Spinal cord (tissue), 10 donors: ENCODE results near the gene AFF3. TPM values are rescaled to one million over a fixed set of nuclear protein-coding genes. Genes with fewer than 3 reads are reported as not detected.
A peak's percentile ranks its signal among the peaks of the same experiment; 100 is the strongest.

ENCODE experiments used
- DNase-seq, 6 donors: peaks; one replicate each; pipeline versions ENCODE4 v3.0.0 to v3.0.0-alpha.2; 2013 to 2015; ENCODE audit warnings: low spot score in 6 of 6, low read depth in 4 of 6
- H3K27ac ChIP-seq: one replicate; pipeline ENCODE4 v1.5.1; 2013; ENCODE audit warnings: low read depth, low read length, control low read depth
- H3K27me3 ChIP-seq: one replicate; pipeline ENCODE4 v1.6.1; 2013; ENCODE audit warnings: low read length; ENCODE audit not compliant: control insufficient read depth, insufficient read depth
- H3K36me3 ChIP-seq: one replicate; pipeline ENCODE4 v1.6.1; 2013; ENCODE audit warnings: low read length; ENCODE audit not compliant: control insufficient read depth, insufficient read depth
- H3K4me1 ChIP-seq: one replicate; pipeline ENCODE4 v1.6.1; 2013; ENCODE audit warnings: low read length; ENCODE audit not compliant: control insufficient read depth, insufficient read depth
- H3K4me3 ChIP-seq: one replicate; pipeline ENCODE4 v1.5.1; 2013; ENCODE audit warnings: low read depth, low read length, control low read depth
- H3K9me3 ChIP-seq: one replicate; pipeline ENCODE4 v1.6.1; 2013; ENCODE audit warnings: low read length; ENCODE audit not compliant: control insufficient read depth, insufficient read depth
- WGBS: methylation state at CpG from one replicate; pipeline ENCODE4 v1.1.5; 2013; ENCODE audit warnings: missing lambda C conversion rate; ENCODE audit not compliant: insufficient coverage; 5-methylcytosine and 5-hydroxymethylcytosine counted together
- polyA plus RNA-seq, 2 donors: library from polyadenylated mRNA; unstranded; fragments of 120-200 nt; gene quantifications; one replicate each; pipeline ENCODE4 v1.2.1, GENCODE V29; 2013; ENCODE audit not compliant: insufficient read length in 2 of 2
- total RNA-seq, 2 donors: library from RNA; depleted of rRNA in 1 of 2; stranded (reverse); fragments of 120-200 nt in 1 of 2; fragments of >200 nt in 1 of 2; gene quantifications; one replicate each; pipeline versions ENCODE4 v1.2.3 to v1.2.4, GENCODE V29; 2013 to 2014
- donor health status: healthy.

The AFF3 gene
- total and polyA plus RNA-seq, 4 donors, result 31.5 to 44.6 (median 42.4) TPM

- WGBS, result no CpG with 5 or more reads among the region's 2 CpGs
Observed at GRCh38 chr2:99698896-99699295, 443.5 kb downstream of the AFF3 start.

GRCh38 chr2:99697811-99698568, 444.4 kb downstream of the AFF3 start:
- H3K4me3 ChIP-seq, result no peak overlapping the region
- H3K27ac ChIP-seq, result no peak overlapping the region
- no peaks in the 10 kb centered on the region for H3K9me3 ChIP-seq
- peaks cover 11% of the 10 kb centered on the region for H3K4me1 ChIP-seq
- no peaks in the 10 kb centered on the region for H3K36me3 ChIP-seq
- no peak for DNase-seq
- no peaks in the 10 kb centered on the region for H3K27me3 ChIP-seq

More at GRCh38 chr2:99698896-99699295, 443.5 kb downstream of the AFF3 start:
- Histone ChIP-seq H3K4me3 (no peak overlapping the region), H3K4me1 (peaks cover 11% of the 10 kb centered on the region), H3K9me3 (no peaks in the 10 kb centered on the region), H3K36me3 (no peaks in the 10 kb centered on the region), H3K27ac (no peak overlapping the region), H3K27me3 (no peaks in the 10 kb centered on the region)
- DNase-seq, result no peak

- Histone ChIP-seq H3K27ac (no peak overlapping the region), H3K36me3 (peaks cover 7% of the 10 kb centered on the region), H3K4me3 (no peak overlapping the region), H3K27me3 (no peaks in the 10 kb centered on the region), H3K9me3 (no peaks in the 10 kb centered on the region), H3K4me1 (peaks cover 9% of the 10 kb centered on the region)
- no peak for DNase-seq
Observed at GRCh38 chr2:99695944-99696253, 446.5 kb downstream of the AFF3 start.

GRCh38 chr2:99695130-99695943, 447.1 kb downstream of the AFF3 start:
- WGBS, result 54% methylated on average over 7 of the region's 11 CpGs
- H3K9me3 ChIP-seq, result no peaks in the 10 kb centered on the region
- no peak overlapping the region for H3K4me3 ChIP-seq
- H3K27me3 ChIP-seq, result no peaks in the 10 kb centered on the region
- H3K4me1 ChIP-seq, result peaks cover 6% of the 10 kb centered on the region
- DNase-seq, result peak in 2 of 6 donors; percentile 48 to 53
- peaks cover 7% of the 10 kb centered on the region for H3K36me3 ChIP-seq
- no peak overlapping the region for H3K27ac ChIP-seq

- no peaks in the 10 kb centered on the region for H3K9me3 ChIP-seq
- H3K36me3 ChIP-seq, result peaks cover 7% of the 10 kb centered on the region
- whole genome bisulfite sequencing, result 90% methylated on average over 4 of the region's 7 CpGs
- no peak overlapping the region for H3K27ac ChIP-seq
- no peak overlapping the region for H3K4me3 ChIP-seq
- no peaks in the 10 kb centered on the region for H3K27me3 ChIP-seq
- no peak for DNase-seq
- H3K4me1 ChIP-seq, result peaks cover 6% of the 10 kb centered on the region
Observed at GRCh38 chr2:99694331-99694730, 448.1 kb downstream of the AFF3 start.

- WGBS, result 100% methylated on average over 1 of the region's 1 CpG
- H3K27ac ChIP-seq, result no peak overlapping the region
- no peak overlapping the region for H3K4me3 ChIP-seq
- H3K9me3 ChIP-seq, result no peaks in the 10 kb centered on the region
- H3K36me3 ChIP-seq, result peaks cover 7% of the 10 kb centered on the region
- H3K4me1 ChIP-seq, result peaks cover 8% of the 10 kb centered on the region
- H3K27me3 ChIP-seq, result no peaks in the 10 kb centered on the region
- DNase-seq, result no peak
Observed at GRCh38 chr2:99692785-99693184, 449.6 kb downstream of the AFF3 start.

- no peak for DNase-seq
Observed at GRCh38 chr2:99691926-99692325, 450.5 kb downstream of the AFF3 start.

GRCh38 chr2:99689145-99689742, 453.1 kb downstream of the AFF3 start:
- Histone ChIP-seq H3K27ac (no peak overlapping the region), H3K4me1 (peaks cover 2% of the 10 kb centered on the region), H3K36me3 (peaks cover 7% of the 10 kb centered on the region), H3K9me3 (no peaks in the 10 kb centered on the region), H3K4me3 (no peak overlapping the region), H3K27me3 (no peaks in the 10 kb centered on the region)
- WGBS, result 58% methylated on average over 1 of the region's 3 CpGs
- no peak for DNase-seq

More at GRCh38 chr2:99691926-99692325, 450.5 kb downstream of the AFF3 start:
- peaks cover 8% of the 10 kb centered on the region for H3K4me1 ChIP-seq
- WGBS, result 98% methylated on average over 4 of the region's 4 CpGs
- H3K4me3 ChIP-seq, result no peak overlapping the region
- H3K36me3 ChIP-seq, result peaks cover 7% of the 10 kb centered on the region
- no peaks in the 10 kb centered on the region for H3K9me3 ChIP-seq
- H3K27me3 ChIP-seq, result no peaks in the 10 kb centered on the region
- H3K27ac ChIP-seq, result no peak overlapping the region

GRCh38 chr2:99688699-99689098, 453.7 kb downstream of the AFF3 start:
- Histone ChIP-seq H3K4me1 (peaks cover 2% of the 10 kb centered on the region), H3K27me3 (no peaks in the 10 kb centered on the region), H3K36me3 (peaks cover 7% of the 10 kb centered on the region), H3K27ac (no peak overlapping the region), H3K4me3 (no peak overlapping the region), H3K9me3 (no peaks in the 10 kb centered on the region)
- 88% methylated on average over 6 of the region's 6 CpGs for WGBS
- DNase-seq, result no peak
